Large intestine (tissue), 3 donors: ENCODE measurements around the gene NTM. TPM values are rescaled to one million over a fixed set of nuclear protein-coding genes. Genes with fewer than 3 reads are reported as not detected.
"Not testable (repeated sequence)": the region's sequence is repeated elsewhere in the genome, so short reads cannot be mapped to it uniquely, and the experiment has no call there.

ENCODE experiments used
- DNase-seq, 2 donors: peaks; one replicate each; pipeline versions ENCODE4 v3.0.0 to v3.0.0-alpha.2; 2013
- H3K27ac ChIP-seq: one replicate; pipeline ENCODE4 v1.5.1; 2013; ENCODE audit warnings: low read length
- H3K27me3 ChIP-seq: 2 replicates; pipeline ENCODE4 v1.6.1; 2013; ENCODE audit warnings: low read length; ENCODE audit not compliant: control insufficient read depth, insufficient read depth
- H3K36me3 ChIP-seq: 2 replicates; pipeline ENCODE4 v1.6.1; 2013; ENCODE audit warnings: low read length; ENCODE audit not compliant: control insufficient read depth, insufficient read depth
- H3K4me1 ChIP-seq: one replicate; pipeline ENCODE4 v1.6.1; 2013; ENCODE audit warnings: low read length; ENCODE audit not compliant: control insufficient read depth, insufficient read depth
- H3K4me3 ChIP-seq: one replicate; pipeline ENCODE4 v1.5.1; 2013; ENCODE audit warnings: low read length
- H3K9me3 ChIP-seq: one replicate; pipeline ENCODE4 v1.6.1; 2013; ENCODE audit warnings: mild to moderate bottlenecking, low read depth, low read length, moderate library complexity; ENCODE audit not compliant: control insufficient read depth
- whole genome bisulfite sequencing: methylation state at CpG from one replicate; pipeline ENCODE4 v1.1.5; 2013; ENCODE audit warnings: low lambda C conversion rate; ENCODE audit not compliant: insufficient coverage; 5-methylcytosine and 5-hydroxymethylcytosine counted together
- polyA plus RNA-seq: library from polyadenylated mRNA; unstranded; fragments of 120-200 nt; gene quantifications from one replicate; pipeline ENCODE4 v1.2.1, GENCODE V29; 2013

NTM gene
- polyA plus RNA-seq, 1 donor: 17.2 TPM

GRCh38 chr11:131418189-131418588 is 47.8 kb downstream of the NTM start:
- Histone ChIP-seq H3K27me3 (no peaks in the 10 kb centered on the region), H3K4me3 (no peak overlapping the region), H3K36me3 (no peaks in the 10 kb centered on the region), H3K4me1 (no peaks in the 10 kb centered on the region), H3K9me3 (no peaks in the 10 kb centered on the region), H3K27ac (no peak overlapping the region)
- WGBS: no CpG with 5 or more reads among the region's 6 CpGs
- DNase-seq: no peak

- no peak for DNase-seq
- Histone ChIP-seq H3K9me3 (no peaks in the 10 kb centered on the region), H3K4me1 (no peaks in the 10 kb centered on the region), H3K27me3 (no peaks in the 10 kb centered on the region), H3K4me3 (no peak overlapping the region), H3K36me3 (no peaks in the 10 kb centered on the region), H3K27ac (no peak overlapping the region)
- 100% methylated on average over 3 of the region's 10 CpGs for WGBS
Measured at GRCh38 chr11:131421066-131421855, 50.8 kb downstream of the NTM start.

- no peak for DNase-seq
- no CpG with 5 or more reads among the region's 3 CpGs for WGBS
- H3K4me3 ChIP-seq: no peak overlapping the region
- no peak overlapping the region for H3K27ac ChIP-seq
- no peaks in the 10 kb centered on the region for H3K36me3 ChIP-seq
- H3K9me3 ChIP-seq: no peaks in the 10 kb centered on the region
- H3K27me3 ChIP-seq: no peaks in the 10 kb centered on the region
- H3K4me1 ChIP-seq: no peaks in the 10 kb centered on the region
Measured at GRCh38 chr11:131422029-131422428, 51.6 kb downstream of the NTM start.

- Histone ChIP-seq H3K36me3 (no peaks in the 10 kb centered on the region), H3K4me3 (no peak overlapping the region), H3K27me3 (no peaks in the 10 kb centered on the region), H3K27ac (no peak overlapping the region), H3K9me3 (no peaks in the 10 kb centered on the region), H3K4me1 (no peaks in the 10 kb centered on the region)
- WGBS: 40% methylated on average over 1 of the region's 4 CpGs
- no peak for DNase-seq
Measured at GRCh38 chr11:131422496-131422895, 52.1 kb downstream of the NTM start.

- no peak overlapping the region for H3K4me3 ChIP-seq
- DNase-seq: peak in 1 of 2 donors; percentile 36
- WGBS: no CpG with 5 or more reads among the region's 4 CpGs
- no peaks in the 10 kb centered on the region for H3K27me3 ChIP-seq
- H3K27ac ChIP-seq: no peak overlapping the region
- H3K9me3 ChIP-seq: no peaks in the 10 kb centered on the region
- no peaks in the 10 kb centered on the region for H3K4me1 ChIP-seq
- H3K36me3 ChIP-seq: no peaks in the 10 kb centered on the region
Measured at GRCh38 chr11:131423688-131424087, 53.3 kb downstream of the NTM start.

GRCh38 chr11:131424257-131424876 is 54.0 kb downstream of the NTM start:
- not testable (repeated sequence) for H3K27me3 ChIP-seq, H3K4me3 ChIP-seq, H3K4me1 ChIP-seq, H3K36me3 ChIP-seq, DNase-seq, H3K9me3 ChIP-seq, H3K27ac ChIP-seq
- no CpG with 5 or more reads among the region's 8 CpGs for WGBS

GRCh38 chr11:131425285-131425684 is 54.9 kb downstream of the NTM start:
- Histone ChIP-seq H3K27ac (no peak overlapping the region), H3K36me3 (no peaks in the 10 kb centered on the region), H3K4me3 (no peak overlapping the region), H3K27me3 (no peaks in the 10 kb centered on the region), H3K9me3 (no peaks in the 10 kb centered on the region), H3K4me1 (no peaks in the 10 kb centered on the region)
- no CpG with 5 or more reads among the region's 5 CpGs for WGBS
- no peak for DNase-seq

- H3K4me1 ChIP-seq: no peaks in the 10 kb centered on the region
- H3K27ac ChIP-seq: no peak overlapping the region
- DNase-seq: no peak
- H3K4me3 ChIP-seq: no peak overlapping the region
- no peaks in the 10 kb centered on the region for H3K36me3 ChIP-seq
- no peaks in the 10 kb centered on the region for H3K9me3 ChIP-seq
- WGBS: 60% methylated on average over 1 of the region's 5 CpGs
- no peaks in the 10 kb centered on the region for H3K27me3 ChIP-seq
Measured at GRCh38 chr11:131428853-131429252, 58.4 kb downstream of the NTM start.

- WGBS: no CpG with 5 or more reads among the region's 11 CpGs
- H3K4me1 ChIP-seq: no peaks in the 10 kb centered on the region
- DNase-seq: no peak
Measured at GRCh38 chr11:131430473-131431208, 60.2 kb downstream of the NTM start.

GRCh38 chr11:131441051-131441810 is 70.8 kb downstream of the NTM start:
- no peak for DNase-seq
- Histone ChIP-seq H3K36me3 (no peaks in the 10 kb centered on the region), H3K27me3 (no peaks in the 10 kb centered on the region), H3K27ac (no peak overlapping the region), H3K9me3 (peaks cover 5% of the 10 kb centered on the region), H3K4me3 (no peak overlapping the region), H3K4me1 (no peaks in the 10 kb centered on the region)
- 83% methylated on average over 2 of the region's 5 CpGs for WGBS

More at GRCh38 chr11:131430473-131431208, 60.2 kb downstream of the NTM start:
- Histone ChIP-seq H3K27me3 (no peaks in the 10 kb centered on the region), H3K27ac (no peak overlapping the region), H3K4me3 (no peak overlapping the region), H3K9me3 (no peaks in the 10 kb centered on the region), H3K36me3 (no peaks in the 10 kb centered on the region)
